GM10266 (cell line): ENCODE results near the gene STAT5A.

Experiments used
- DNase-seq: peaks from one replicate; pipeline ENCODE4 v3.0.0; 2012; ENCODE audit errors: extremely low spot score
- CTCF ChIP-seq: IDR thresholded peaks from 2 replicates; pipeline ENCODE4 v1.5.1; 2012; ENCODE audit warnings: mild to moderate bottlenecking, low read depth; ENCODE audit not compliant: control insufficient read depth, insufficient read depth; ENCODE audit errors: missing control alignments

STAT5A gene

GRCh38 chr17:42247734-42248133 is 40.6 kb upstream of the STAT5A start:
- no peak for DNase-seq
- no peak for TF ChIP-seq CTCF

GRCh38 chr17:42248351-42249179 is 39.7 kb upstream of the STAT5A start:
- DNase-seq: peak; percentile 67
- TF ChIP-seq CTCF: no peak

- no peak for TF ChIP-seq CTCF
- no peak for DNase-seq
Observed at GRCh38 chr17:42249681-42250446, 38.4 kb upstream of the STAT5A start.

- no peak for TF ChIP-seq CTCF
- DNase-seq: no peak
Observed at GRCh38 chr17:42251115-42251514, 37.2 kb upstream of the STAT5A start.

GRCh38 chr17:42252597-42253550 is 35.4 kb upstream of the STAT5A start:
- no peak for TF ChIP-seq CTCF
- DNase-seq: no peak

GRCh38 chr17:42253578-42253977 is 34.7 kb upstream of the STAT5A start:
- DNase-seq: no peak
- TF ChIP-seq CTCF: no peak

- no peak for DNase-seq
- TF ChIP-seq CTCF: no peak
Observed at GRCh38 chr17:42255445-42255844, 32.9 kb upstream of the STAT5A start.
